A172 (cell line): ENCODE data around the gene MPLKIP. TPM values are rescaled to one million over a fixed set of nuclear protein-coding genes. Genes with fewer than 3 reads are reported as not detected.
"Not testable (repeated sequence)": the region's sequence is repeated elsewhere in the genome, so short reads cannot be mapped to it uniquely, and the experiment has no call there.

ENCODE experiments used
- DNase-seq: peaks from one replicate; pipeline ENCODE4 v3.0.0-alpha.2; 2015; ENCODE audit warnings: low spot score
- total RNA-seq: library from RNA; depleted of rRNA; stranded (reverse); fragments of >200 nt; shearing (Covaris generic); gene quantifications from 2 replicates; pipeline ENCODE4 v1.2.3, GENCODE V29; 2014; rRNA removed

MPLKIP gene
- total RNA-seq: 59.9 and 68.5 TPM in 2 replicates

DNA sequence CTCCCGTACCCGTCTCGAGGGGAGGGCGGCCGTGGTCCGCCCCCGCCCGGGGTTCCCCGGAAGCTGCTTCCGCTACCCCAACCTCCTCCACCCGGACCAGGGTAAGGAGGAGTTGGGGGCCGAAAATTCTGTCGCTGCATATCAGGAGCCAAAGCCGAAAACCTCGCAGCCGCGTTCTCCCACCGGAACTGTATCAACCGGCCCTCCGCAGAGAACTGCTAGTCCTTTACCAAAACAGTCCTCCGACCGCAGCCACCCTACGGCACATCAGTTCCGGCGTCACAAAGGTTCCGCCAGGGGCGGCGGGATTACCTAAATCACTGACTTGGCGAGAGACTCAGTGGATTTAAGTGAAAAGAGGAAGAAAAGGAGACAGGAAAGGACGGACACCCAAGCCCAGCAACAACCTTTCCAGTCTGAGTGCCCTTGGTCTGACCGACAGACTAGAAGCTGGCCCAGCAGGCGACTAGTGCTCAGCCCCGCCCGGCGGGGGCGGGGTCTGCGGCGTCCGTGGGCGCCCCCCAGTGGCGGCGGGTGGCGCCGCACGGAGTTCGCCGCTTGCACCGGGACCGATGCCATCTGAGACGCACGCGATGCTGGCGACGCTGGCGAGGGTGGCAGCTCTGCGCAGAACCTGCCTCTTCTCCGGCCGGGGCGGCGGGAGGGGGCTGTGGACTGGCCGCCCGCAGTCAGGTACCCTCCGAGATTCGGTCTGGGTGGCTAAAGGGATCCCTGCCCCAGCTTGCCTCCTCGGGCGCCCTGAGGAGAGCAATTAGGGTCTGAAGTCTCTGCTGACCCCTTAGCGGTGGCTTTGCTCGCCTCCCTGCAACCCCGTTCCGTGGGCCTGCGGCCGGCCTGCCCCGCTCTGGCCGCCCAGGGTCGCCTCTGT lies at the start of gene MPLKIP, which contains the start of gene SUGCT:
TSS of gene MPLKIP (minus strand) at position 195 of the 889 bp plus-strand sequence. CDS start at position 140, 55 bp downstream.
TSS of gene SUGCT (plus strand) at position 578 of the 889 bp plus-strand sequence.
- peak; percentile 85 for DNase-seq

DNA sequence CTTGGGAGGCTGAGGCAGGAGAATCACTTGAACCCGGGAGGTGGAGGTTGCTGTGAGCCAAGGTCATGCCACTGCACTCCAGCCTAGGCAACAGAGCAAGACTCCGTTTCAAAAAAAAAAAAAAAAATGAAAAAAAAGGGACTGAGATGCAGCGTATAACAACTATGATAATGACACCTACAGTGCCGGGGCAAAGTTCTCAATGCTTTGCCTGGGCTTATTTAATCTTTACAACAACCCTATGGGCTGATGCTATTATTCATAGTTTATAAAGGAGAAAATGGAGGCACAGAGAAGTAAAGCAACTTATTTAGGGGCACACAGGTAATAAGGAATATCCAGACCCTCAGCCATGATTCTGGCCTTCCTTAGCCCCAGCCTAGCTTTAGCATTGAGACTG lies 48.0 kb upstream of the MPLKIP start:
- no peak for DNase-seq

DNA sequence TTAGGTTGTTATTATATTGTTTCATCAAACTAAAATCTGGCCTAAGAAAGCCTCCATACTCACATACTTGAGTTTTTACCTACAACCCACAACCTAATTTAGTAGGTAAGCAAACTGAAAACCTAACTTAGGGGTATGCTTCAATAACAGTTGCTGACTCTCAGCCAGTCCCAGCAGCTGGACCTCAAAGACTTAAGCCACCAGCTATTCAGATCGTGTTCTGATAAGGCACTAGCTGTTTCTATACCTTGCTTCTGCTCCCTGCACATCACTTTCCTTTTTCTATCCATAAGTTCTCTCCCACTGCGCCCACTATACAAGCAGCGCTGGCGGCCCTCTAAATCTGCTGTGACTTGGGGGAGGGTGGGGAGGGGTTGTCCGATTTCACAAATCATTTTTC lies 42.6 kb upstream of the MPLKIP start:
- DNase-seq: no peak

DNA sequence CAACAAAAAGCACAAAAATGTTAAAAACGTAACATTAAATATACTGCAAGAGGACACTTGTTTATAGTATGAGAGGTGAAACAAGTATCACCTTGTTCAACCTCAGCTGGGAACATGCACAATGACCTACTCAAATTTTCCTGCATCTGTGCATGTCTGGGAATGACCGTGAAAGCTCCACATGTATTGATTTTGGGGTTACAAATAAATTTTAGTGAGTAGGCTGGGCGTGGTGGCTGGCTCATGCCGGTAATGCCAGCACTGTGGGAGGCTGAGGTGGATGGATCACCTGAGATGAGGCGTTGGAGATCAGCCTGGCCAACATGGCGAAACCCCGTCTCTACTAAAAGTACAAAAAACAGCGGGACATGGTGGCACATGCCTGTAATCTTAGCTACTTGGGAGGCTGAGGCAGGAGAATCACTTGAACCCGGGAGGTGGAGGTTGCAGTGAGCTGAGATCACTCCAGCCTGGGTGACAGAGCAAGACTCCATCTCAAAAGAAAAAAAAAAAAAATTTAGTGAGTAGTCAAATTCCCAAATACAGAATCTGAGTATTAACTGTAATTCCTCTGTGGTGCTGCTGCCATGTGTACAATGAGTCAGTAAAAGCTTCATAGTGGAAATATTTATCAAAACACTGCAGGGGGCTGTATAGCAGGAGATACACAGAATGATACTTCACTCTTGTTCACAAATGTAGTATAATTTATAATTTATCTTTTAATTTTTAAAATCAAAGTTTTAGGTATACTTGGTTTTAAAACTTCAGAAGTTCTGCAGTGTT lies 41.5 kb upstream of the MPLKIP start:
- peak; percentile 31 for DNase-seq

DNA sequence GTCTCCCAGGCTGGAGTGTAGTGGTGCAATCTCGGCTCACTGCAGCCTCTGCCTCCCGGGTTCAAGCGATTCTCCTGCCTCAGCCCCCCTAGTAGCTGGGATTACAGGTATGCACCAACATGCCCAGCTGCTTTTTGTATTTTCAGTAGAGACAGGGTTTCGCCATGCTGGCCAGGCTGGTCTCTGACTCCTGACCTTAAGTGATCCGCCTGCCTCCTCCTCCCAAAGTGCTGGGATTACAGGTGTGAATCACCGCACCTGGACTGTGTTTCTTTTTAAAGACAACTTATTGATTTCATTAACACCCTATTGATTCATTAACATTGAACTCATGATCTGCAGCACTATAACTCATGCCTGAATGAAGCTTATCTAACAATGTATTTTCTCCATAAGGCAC lies 40.8 kb upstream of the MPLKIP start:
- DNase-seq: not testable (repeated sequence)

DNA sequence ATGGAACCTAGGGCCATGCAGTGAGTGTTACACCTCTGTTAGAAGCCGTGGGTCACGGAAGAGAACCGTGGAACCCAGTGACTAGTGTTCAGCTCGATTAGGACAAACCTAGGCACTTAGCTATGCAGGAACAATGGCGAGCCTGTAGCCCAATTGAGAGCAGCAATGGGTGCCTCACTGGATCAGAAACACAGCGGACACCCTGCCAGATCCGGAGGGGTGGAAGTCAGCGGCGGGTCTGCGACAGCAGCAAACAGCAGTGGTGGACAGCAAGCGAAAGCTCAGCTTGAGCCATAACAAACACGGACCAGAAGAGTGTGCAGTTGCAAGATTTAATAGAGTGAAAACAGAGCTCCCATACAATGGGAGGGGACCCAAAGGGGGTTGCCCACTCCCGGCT lies 38.7 kb upstream of the MPLKIP start:
- DNase-seq: not testable (repeated sequence)

DNA sequence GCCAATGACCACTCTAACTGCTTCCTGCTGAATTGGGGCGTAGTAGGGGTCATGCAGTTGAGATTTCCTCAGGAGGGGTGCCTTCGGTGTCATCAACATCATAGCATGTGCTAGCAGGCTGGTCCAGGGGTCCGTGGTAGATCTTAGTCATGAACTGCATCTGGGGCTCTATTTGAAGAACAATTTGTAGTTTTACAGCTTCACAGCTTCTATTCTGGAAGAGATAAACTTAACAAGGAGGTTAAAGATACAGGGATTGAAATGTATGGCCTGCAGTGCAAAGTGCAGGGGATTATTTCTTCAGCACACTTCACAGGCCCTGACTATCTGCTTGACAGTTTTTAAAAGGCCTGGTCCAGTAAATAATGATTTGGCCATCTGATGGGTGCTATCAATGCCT lies 33.8 kb upstream of the MPLKIP start:
- DNase-seq: not testable (repeated sequence)

DNA sequence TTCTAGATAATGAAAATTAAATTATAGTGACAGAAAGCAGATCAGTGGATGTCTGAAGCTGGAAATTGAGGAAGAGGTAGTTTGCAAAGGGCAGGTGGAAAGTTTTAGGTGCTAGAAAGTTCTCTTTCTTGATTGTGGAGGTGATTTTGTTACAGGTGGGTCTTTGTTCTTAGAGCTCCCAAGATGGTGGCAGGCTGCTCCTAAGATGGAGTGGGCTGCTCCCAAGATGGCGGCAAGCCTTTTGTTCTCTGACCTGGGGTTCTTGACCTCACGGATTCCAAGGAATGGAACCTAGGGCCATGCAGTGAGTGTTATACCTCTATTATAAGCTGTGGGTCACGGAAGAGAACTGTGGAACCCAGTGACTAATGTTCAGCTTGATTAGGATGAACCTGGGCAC lies 32.9 kb upstream of the MPLKIP start:
- no peak for DNase-seq

DNA sequence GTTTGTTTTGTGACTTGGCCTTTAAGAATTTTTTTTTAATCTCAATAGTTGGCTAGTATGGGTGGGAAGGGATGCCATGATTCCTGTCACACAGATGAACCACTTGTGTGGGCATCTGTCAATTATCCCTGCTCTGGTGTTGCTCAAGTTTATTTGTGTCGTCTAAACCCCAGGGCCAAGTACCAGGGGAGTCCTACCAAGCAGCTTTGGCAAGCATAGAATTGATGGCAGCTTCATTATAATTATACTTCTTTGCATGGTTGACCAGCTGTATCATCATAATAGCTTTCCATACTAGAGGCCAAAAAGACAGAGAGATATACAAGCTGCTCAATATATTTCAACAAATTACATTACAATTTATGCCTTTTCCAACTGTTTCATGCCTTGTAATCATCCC lies 30.8 kb upstream of the MPLKIP start:
- DNase-seq: no peak

DNA sequence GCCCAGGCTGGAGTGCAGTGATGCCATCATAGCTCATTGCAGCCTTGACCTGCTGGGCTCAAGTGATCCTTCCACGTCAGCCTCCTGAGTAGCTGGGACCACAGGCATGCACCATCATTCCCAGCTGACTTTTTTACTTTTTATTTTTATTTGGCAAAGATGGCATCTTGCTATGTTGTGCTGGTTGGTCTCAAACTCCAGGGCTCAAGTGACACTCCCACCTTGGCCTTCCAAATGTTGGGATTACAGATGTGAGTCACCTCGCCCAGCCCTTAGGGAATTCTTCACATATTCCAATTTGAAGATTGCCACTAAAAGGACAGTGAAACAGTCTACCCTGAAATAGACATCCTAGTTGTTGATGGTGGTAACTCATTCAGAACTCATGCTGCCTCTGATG lies 28.1 kb upstream of the MPLKIP start:
- peak; percentile 63 for DNase-seq

DNA sequence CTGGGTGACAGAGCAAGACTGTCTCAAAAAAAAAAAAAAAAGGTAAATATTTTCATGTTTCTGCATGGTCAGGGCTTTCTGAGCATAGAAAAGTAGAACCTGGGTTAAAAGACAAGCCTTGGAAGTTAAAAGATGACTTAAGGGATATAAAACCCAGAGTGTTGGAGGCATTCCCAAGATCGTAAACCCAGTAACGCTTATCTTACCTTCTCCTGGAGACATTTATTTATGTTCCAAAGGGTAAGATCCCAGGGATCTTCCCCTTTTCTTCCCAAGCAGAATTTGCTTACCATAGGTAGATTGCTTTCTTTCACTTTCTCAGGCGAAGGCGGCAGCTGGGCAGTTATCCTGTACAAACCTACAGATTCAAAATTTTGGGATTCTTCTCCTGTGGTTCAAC lies 22.6 kb upstream of the MPLKIP start:
- no peak for DNase-seq

DNA sequence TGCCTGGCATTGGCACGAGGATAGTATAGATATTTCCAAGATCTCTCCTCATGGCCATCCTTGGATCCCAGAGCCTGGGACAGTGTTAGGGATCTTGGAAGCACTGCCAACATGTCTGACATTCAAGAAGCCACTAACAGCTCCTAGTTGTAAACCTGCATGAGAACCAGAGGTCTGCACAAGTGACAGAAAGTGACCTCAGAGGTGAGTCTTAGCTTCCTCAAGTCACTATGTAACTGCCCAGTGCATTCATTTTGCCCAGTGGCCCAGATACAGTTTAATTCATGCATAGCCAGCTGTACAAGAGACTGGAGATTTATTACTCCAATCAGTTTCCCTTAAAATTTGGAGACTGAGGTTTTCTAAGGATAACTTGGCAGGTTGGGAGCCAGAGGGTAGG lies 17.1 kb upstream of the MPLKIP start:
- DNase-seq: no peak

DNA sequence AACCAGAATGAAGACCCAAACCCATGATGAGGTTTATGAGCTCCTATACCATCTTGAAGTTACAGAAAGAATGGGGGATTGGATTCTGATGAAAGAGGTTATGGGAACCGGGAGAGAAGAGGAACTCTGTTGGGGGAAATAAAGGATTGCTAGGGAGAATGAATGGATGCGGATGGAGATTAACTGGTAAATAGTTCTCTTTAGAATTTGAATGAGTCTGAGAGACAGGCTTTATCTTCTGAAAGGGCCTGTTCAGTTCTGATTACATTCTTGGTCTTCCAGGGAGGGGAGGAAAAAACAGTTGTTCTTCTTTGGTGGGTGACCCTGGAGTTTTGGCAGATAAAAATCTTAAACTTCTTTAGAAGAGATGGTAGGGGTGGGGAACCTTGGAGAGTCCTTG lies 14.2 kb upstream of the MPLKIP start:
- DNase-seq: no peak

DNA sequence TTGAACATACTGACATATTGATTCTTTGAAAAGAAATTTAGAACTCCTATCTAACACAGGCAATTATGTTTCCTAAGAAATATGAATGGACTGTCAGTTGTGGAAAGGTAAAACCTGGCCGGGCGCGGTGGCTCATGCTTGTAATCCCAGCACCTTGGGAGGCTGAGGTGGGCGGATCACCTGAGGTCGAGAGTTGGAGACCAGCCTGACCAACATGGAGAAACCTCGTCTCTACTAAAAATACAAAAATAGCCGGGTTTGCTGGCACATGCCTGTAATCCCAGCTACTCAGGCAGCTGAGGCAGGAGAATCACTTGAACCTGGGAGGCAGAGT lies 13.8 kb upstream of the MPLKIP start:
- not testable (repeated sequence) for DNase-seq

DNA sequence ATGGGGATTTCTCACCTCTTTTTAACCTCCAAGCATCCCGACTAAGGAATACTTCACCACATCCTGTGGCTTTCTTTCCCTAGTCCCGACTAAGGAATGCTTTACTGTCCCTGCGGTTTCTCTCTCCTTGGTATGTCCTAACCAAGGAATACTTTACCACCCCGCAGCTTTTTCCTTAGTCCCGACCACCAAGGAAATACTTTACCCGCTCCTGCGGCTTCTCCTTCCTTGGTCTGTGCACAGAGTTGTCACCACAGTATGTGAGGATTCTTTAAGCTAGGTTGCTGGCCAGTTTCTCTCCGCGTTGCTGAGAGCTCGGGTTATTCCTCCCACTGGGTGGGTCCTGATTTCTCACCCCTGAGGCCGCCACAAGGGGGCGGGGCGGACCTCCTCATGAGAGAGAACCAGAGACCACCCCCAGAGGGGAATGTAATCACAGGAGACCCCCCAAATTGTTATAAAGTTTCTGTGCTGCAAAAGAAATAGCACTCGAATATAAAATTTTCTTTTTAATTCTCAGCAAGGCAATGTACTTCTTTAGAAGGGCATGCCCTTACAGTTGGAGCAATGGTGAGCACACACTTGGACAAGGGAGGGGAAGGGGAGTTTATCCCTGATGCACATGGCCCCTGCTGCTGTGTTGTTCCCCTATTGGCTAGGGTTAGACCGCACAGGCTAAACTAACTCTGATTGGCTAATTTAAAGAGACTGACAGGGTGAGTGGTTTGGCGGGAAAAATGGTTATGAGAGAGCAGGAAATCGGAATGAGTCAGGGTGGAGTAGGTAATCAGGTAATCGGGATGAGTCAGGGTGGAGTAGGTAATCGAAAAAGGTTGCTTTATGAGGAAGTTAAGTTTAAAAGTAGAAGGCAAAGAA lies 13.2 kb upstream of the MPLKIP start:
- peak; percentile 91 for DNase-seq

DNA sequence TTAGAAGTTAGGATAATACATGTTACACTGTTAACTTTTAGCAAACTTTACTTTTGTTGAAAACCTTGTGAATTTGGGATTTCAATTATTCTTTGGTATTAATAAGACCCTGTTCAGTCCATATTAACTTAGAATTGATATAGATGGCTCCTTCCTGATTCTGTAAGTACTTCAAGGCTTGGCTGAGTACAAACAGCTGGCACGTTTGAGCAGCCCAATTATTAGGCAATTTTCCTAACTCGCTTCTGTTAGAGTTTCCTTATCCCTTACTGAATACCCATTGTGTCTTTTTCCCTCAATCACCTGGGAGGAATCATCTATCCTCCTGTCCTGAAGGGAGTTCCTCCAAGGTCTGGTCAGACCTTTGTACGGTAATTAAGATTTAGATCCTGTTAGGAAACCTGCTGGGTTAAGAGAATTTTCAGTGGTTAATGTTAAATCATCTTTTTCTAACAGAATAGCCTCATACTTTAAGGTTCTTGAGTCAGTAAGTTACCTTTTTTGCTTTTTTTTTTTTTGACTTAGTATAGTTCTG lies 11.2 kb upstream of the MPLKIP start:
- not testable (repeated sequence) for DNase-seq

DNA sequence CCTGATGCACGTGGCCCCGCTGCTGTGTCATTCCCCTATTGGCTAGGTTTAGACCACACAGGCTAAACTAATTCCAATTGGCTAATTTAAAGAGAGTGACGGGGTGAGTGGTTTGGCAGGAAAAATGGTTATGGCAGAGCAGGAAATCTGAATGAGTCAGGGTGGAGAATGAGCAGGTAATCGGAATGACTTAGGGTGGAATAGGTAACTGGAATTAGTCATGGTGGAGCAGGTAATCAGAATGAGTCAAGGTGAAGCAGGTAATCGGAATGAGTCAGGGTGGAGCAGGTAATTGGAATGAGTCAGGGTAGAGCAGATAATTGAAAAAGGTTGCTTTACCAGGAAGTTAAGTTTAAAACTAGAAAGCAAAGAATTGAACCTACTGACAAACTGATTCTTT lies 7.5 kb upstream of the MPLKIP start:
- not testable (repeated sequence) for DNase-seq

DNA sequence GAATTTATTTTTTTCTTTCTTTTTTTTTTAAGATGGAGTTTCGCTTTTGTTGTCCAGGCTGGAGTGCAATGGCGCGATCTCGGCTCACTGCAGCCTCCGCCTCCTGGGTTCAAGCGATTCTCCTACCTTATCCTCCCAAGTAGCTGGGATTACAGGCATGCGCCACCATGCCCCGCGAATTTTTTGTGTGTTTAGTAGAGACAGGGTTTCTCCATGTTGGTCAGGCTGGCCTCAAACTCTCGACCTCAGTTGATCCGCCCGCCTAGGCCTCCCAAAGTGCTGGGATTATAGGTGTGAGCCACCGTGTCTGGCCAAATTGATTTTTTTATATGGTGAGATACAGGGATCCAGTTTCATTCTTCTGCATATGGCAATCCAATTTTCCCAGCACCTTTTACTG lies 5.5 kb upstream of the MPLKIP start:
- DNase-seq: not testable (repeated sequence)

DNA sequence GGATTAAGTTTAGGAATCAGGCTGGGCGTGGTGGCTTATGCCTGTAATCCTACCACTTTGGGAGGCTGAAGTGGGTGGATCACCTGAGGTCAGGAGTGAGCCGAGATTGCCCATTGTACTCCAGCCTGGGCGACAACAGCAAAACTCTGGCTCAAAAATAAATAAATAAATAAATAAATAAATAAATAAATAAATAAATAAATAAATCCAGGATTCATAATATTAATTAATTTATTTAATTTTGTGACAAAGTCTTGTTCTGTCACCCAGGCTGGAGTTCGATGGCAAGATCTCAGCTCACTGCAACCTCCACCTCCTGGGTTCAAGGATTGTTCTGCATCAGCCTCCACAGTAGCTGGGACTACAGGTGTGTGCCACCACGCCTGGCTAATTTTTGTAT lies 4.6 kb upstream of the MPLKIP start:
- DNase-seq: no peak

DNA sequence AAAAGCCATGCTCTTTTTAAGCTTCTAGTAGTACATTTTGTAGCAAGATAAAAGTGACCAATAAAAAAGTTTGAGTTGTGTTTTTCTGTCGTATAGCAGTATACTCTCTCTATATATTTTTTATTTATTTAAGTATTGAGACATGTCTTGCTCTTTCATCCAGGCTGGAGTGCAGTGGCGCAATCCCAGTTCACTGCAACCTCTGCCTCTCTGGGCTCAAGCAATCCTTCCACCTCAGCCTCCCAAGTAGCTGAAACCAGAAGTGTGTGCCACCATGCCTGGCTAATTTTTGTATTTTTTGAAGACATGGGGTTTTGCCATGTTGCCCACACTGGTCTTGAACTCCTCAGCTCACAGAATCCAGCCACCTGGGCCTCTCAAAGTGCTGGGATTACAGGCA lies 3.1 kb upstream of the MPLKIP start:
- no peak for DNase-seq

DNA sequence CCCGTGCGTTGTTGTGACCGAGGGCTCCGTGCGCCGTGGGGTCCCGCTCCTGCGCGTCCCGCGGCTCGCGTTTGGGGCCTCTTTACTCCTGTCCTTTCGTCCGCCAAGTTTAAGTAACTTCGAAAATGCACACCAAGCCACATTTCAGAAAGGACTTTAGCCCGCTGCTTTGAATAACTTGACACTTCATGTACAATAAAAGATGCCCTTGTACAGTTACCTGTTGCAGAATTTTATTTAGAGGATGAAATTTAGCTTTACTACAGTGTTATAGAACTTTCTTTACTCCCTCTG lies 842 bp upstream of the MPLKIP start:
- DNase-seq: no peak
